ENCODE measurements around the gene FCSK. TPM values are rescaled to one million over a fixed set of nuclear protein-coding genes. Genes with fewer than 3 reads are reported as not detected.
A peak's percentile ranks its signal among the peaks of the same experiment; 100 is the strongest.

Gene FCSK
- total and polyA plus RNA-seq, 2 of the 8 experiments (the other 6 are each of a cell fraction or from before 2014, with no cell fraction given), result 4.6 to 5.1 TPM

- H3K4me2 ChIP-seq (ENCODE audit: insufficient read depth in 1 of 2, low read depth in 2 of 2, low read length in 2 of 2), result peak overlapping the region in 1 of 2 experiments; percentile 26; a peak in 1 of 4 replicates
- peaks cover 6 to 23% of the 10 kb centered on the region in 2 experiments for H4K20me1 ChIP-seq (replicated peaks in 1 of 2; ENCODE audit: control insufficient read depth in 1 of 2, insufficient read depth in 2 of 2, low read length in 2 of 2)
- no peaks in the 10 kb centered on the region for H3K23me2 ChIP-seq (ENCODE audit: low read depth, low read length)
- H2BK120ac ChIP-seq (replicated peaks; ENCODE audit: low read depth, low read length), result no peak overlapping the region
- no peak overlapping the region for H2AK5ac ChIP-seq (ENCODE audit: low read depth, low read length)
- no peak overlapping the region for H3K27ac ChIP-seq (ENCODE audit: low read depth, low read length)
- H3K4me3 ChIP-seq (ENCODE audit: extremely low read depth in 1 of 4, insufficient read depth in 2 of 4, low read depth in 3 of 4, low read length in 4 of 4), result no peak overlapping the region
- ChIA-PET CTCF (ENCODE audit: partially characterized antibody) (interaction anchor here (0.8 to 4.0 kb wide), 10 partner anchors 12 to 233 kb away, joined by 3 to 22 read pairs (median 4); partner anchors contain the start of gene ST3GAL2), POLR2A (ENCODE audit: partially characterized antibody) (interaction anchor here (0.6 to 1.8 kb wide), 6 partner anchors 11 to 39 kb away, joined by 3 to 5 read pairs (median 4); partner anchors contain the start of gene ST3GAL2)
- H2AFZ ChIP-seq (ENCODE audit: low read length), result no peak overlapping the region
- no peak overlapping the region for H2BK5ac ChIP-seq (ENCODE audit: low read depth, low read length)
- H3K9ac ChIP-seq (replicated peaks in 1 of 4; ENCODE audit: extremely low read depth in 1 of 4, low read depth in 3 of 4, low read length in 3 of 4), result no peak overlapping the region
- DNase-seq (ENCODE audit: low read depth in 1 of 2, low spot score in 2 of 2) (no peak), FAIRE-seq (no peak)
- no peak overlapping the region for H3K14ac ChIP-seq (ENCODE audit: insufficient read length)
- no peak overlapping the region for H3K23ac ChIP-seq (ENCODE audit: insufficient read length)
- 82% methylated on average over 9 of the region's 9 CpGs; no CpG with 5 or more reads in 1 of the 2 experiments for WGBS, 2 experiments (ENCODE audit: extremely low coverage in 1 of 2, insufficient coverage in 1 of 2, insufficient read length in 1 of 2, insufficient replicate concordance in 2 of 2, low coverage in 1 of 2, low lambda C conversion rate in 2 of 2, missing lambda C conversion rate in 1 of 2)
- no peak overlapping the region for H3K56ac ChIP-seq (replicated peaks; ENCODE audit: insufficient read length, low read depth, low read length)
- no peaks in the 10 kb centered on the region for H3K27me3 ChIP-seq (replicated peaks in 1 of 4; ENCODE audit: control insufficient read depth in 3 of 4, extremely low read depth in 1 of 4, insufficient read depth in 3 of 4, low read length in 3 of 4)
- H3K79me2 ChIP-seq (ENCODE audit: control insufficient read depth in 1 of 2, insufficient read depth in 2 of 2, low read length in 2 of 2), result peaks cover 0 to 69% of the 10 kb centered on the region in 2 experiments; a peak in 2 of 4 replicates
- H3K4me1 ChIP-seq (replicated peaks in 1 of 4; ENCODE audit: control insufficient read depth in 3 of 4, insufficient read depth in 4 of 4, low read length in 3 of 4), result peaks cover 0 to 30% (median 20%) of the 10 kb centered on the region in 4 experiments; a peak in 6 of 7 replicates
- no peak overlapping the region for H2BK15ac ChIP-seq (ENCODE audit: low read length)
- no peak overlapping the region for H4K8ac ChIP-seq (ENCODE audit: extremely low read depth, insufficient read depth, low read length)
- no peak overlapping the region for H3K18ac ChIP-seq (ENCODE audit: extremely low read depth, low read length)
- no peak overlapping the region for H4K91ac ChIP-seq (replicated peaks; ENCODE audit: insufficient read length, low read length)
- H3K4ac ChIP-seq (replicated peaks; ENCODE audit: insufficient read length, low read depth, low read length), result no peak overlapping the region
- peaks cover 18% of the 10 kb centered on the region for H3K79me1 ChIP-seq (ENCODE audit: low read depth, low read length)
- H2BK20ac ChIP-seq (ENCODE audit: low read length), result no peak overlapping the region
- H3K36me3 ChIP-seq (ENCODE audit: control insufficient read depth in 2 of 4, insufficient read depth in 4 of 4, low read length in 3 of 4), result no peaks in the 10 kb centered on the region
- H2BK12ac ChIP-seq (ENCODE audit: low read depth, low read length), result 0 out of 2 replicates have a peak overlapping the region, but pooled peaks have one; percentile 1
- H4K5ac ChIP-seq (ENCODE audit: insufficient read length, low read depth, low read length), result no peak overlapping the region
- H3K9me3 ChIP-seq (ENCODE audit: insufficient read depth in 2 of 2, low read depth in 1 of 2, low read length in 1 of 2), result no peaks in the 10 kb centered on the region
- no peak for TF ChIP-seq HDAC6 (IDR thresholded peaks at IDR 0.05; ENCODE audit: low read depth, low read length)
- no peak for TF ChIP-seq ATF3 (IDR thresholded peaks at IDR 0.05; ENCODE audit: insufficient read depth, low read depth, low read length)
- no peak for TF ChIP-seq POU5F1 (IDR thresholded peaks at IDR 0.05; ENCODE audit: low read depth, low read length)
- no peak for TF ChIP-seq ATF2 (IDR thresholded peaks at IDR 0.05; ENCODE audit: low read length)
- TF ChIP-seq HDAC2 (IDR thresholded peaks at IDR 0.05; ENCODE audit: borderline replicate concordance in 1 of 2, low read depth in 2 of 2, low read length in 2 of 2), result no peak
- no peak for TF ChIP-seq BCL11A (IDR thresholded peaks at IDR 0.05; ENCODE audit: low read depth in 2 of 2, low read length in 2 of 2)
- TF ChIP-seq RFX5 (IDR thresholded peaks at IDR 0.05; ENCODE audit: borderline replicate concordance, low read depth, low read length), result no peak
- TF ChIP-seq TCF12 (IDR thresholded peaks at IDR 0.05; ENCODE audit: low read depth, low read length), result no peak
- no peak for TF ChIP-seq POLR2A (IDR thresholded peaks at IDR 0.05; ENCODE audit: control extremely low read depth in 1 of 2, low read depth in 2 of 2, low read length in 2 of 2)
- TF ChIP-seq GTF2F1 (IDR thresholded peaks at IDR 0.05; ENCODE audit: borderline replicate concordance, low read depth, low read length), result no peak
- no peak for TF ChIP-seq RXRA (IDR thresholded peaks at IDR 0.05; ENCODE audit: insufficient read depth, low read depth, low read length)
- no peak for TF ChIP-seq ASH2L (IDR thresholded peaks at IDR 0.05; ENCODE audit: low read length)
Observed at GRCh38 chr16:70421014-70421413, 33.4 kb upstream of the FCSK start.
